ENCODE data around the gene UBTD2. TPM values are rescaled to one million over a fixed set of nuclear protein-coding genes. Genes with fewer than 3 reads are reported as not detected.

Gene UBTD2
- total and polyA plus RNA-seq, 10 donors, result 4.9 to 13.9 (median 8.4) TPM

GRCh38 chr5:172281346-172281745 lies 2.2 kb downstream of the UBTD2 start:
- Histone ChIP-seq H3K4me3 (no peak overlapping the region), H3K4me1 (peaks cover 14 to 43% (median 27%) of the 10 kb centered on the region in 6 donors), H3K27me3 (replicated peaks in 1 of 7) (no peaks in the 10 kb centered on the region), H3K36me3 (no peaks in the 10 kb centered on the region), H3K9me3 (no peaks in the 10 kb centered on the region), H3K27ac (no peak overlapping the region)
- no peak for DNase-seq
- WGBS, 5 donors, result 81 to 95% (median 90%) methylated on average over 6 of the region's 6 CpGs
- TF ChIP-seq POLR2AphosphoS5 (IDR thresholded peaks at IDR 0.05) (no peak), POLR2A (IDR thresholded peaks at IDR 0.05) (no peak), CTCF (IDR thresholded peaks at IDR 0.05 in 8 of 11, conservative IDR thresholded peaks at IDR 0.05 in 3 of 11) (no peak)
- intact Hi-C loops (cut with DNase I; ENCODE audit: low total_unique reads), result loop anchor here (10.0 kb wide), 1 partner anchor 87 kb away; the partner anchor contains the start of gene EFCAB9

GRCh38 chr5:172280929-172281328 lies 2.6 kb downstream of the UBTD2 start:
- Histone ChIP-seq H3K27ac (no peak overlapping the region), H3K4me3 (no peak overlapping the region)

GRCh38 chr5:172280317-172280716 lies 3.2 kb downstream of the UBTD2 start:
- TF ChIP-seq POLR2A (IDR thresholded peaks at IDR 0.05), result no peak
- no peak for TF ChIP-seq POLR2AphosphoS5 (IDR thresholded peaks at IDR 0.05)
- 90 to 97% (median 94%) methylated on average over 5 of the region's 5 CpGs for WGBS, 5 donors
- H3K4me1 ChIP-seq, result peaks cover 14 to 53% (median 35%) of the 10 kb centered on the region in 6 donors
- H3K9me3 ChIP-seq, result no peaks in the 10 kb centered on the region
- no peak overlapping the region for H3K27ac ChIP-seq
- no peaks in the 10 kb centered on the region for H3K27me3 ChIP-seq (replicated peaks in 1 of 7)
- H3K4me3 ChIP-seq, result no peak overlapping the region
- no peaks in the 10 kb centered on the region for H3K36me3 ChIP-seq
- no peak for DNase-seq
- intact Hi-C loops (cut with DNase I; ENCODE audit: low total_unique reads), result loop anchor here (10.0 kb wide), 1 partner anchor 86 kb away; the partner anchor contains the start of gene EFCAB9

More at GRCh38 chr5:172280929-172281328, 2.6 kb downstream of the UBTD2 start:
- TF ChIP-seq POLR2AphosphoS5 (IDR thresholded peaks at IDR 0.05), result no peak
- no peak for TF ChIP-seq CTCF (IDR thresholded peaks at IDR 0.05 in 8 of 11, conservative IDR thresholded peaks at IDR 0.05 in 3 of 11)
- TF ChIP-seq POLR2A (IDR thresholded peaks at IDR 0.05), result no peak
- Histone ChIP-seq H3K36me3 (no peaks in the 10 kb centered on the region), H3K4me1 (peaks cover 14 to 47% (median 30%) of the 10 kb centered on the region in 6 donors), H3K9me3 (no peaks in the 10 kb centered on the region), H3K27me3 (replicated peaks in 1 of 7) (no peaks in the 10 kb centered on the region)
- DNase-seq, result no peak
- intact Hi-C loops (cut with DNase I; ENCODE audit: low total_unique reads), result loop anchor here (10.0 kb wide), 1 partner anchor 86 kb away; the partner anchor contains the start of gene EFCAB9
- 83 to 94% (median 91%) methylated on average over 4 of the region's 4 CpGs for WGBS, 5 donors

- Histone ChIP-seq H3K36me3 (no peaks in the 10 kb centered on the region), H3K4me3 (no peak overlapping the region), H3K27ac (no peak overlapping the region), H3K9me3 (no peaks in the 10 kb centered on the region), H3K27me3 (replicated peaks in 1 of 7) (no peaks in the 10 kb centered on the region), H3K4me1 (peaks cover 12 to 51% (median 35%) of the 10 kb centered on the region in 6 donors)
- TF ChIP-seq POLR2A (IDR thresholded peaks at IDR 0.05), result no peak
- TF ChIP-seq POLR2AphosphoS5 (IDR thresholded peaks at IDR 0.05), result no peak
- no peak for TF ChIP-seq CTCF (IDR thresholded peaks at IDR 0.05 in 8 of 11, conservative IDR thresholded peaks at IDR 0.05 in 3 of 11)
- intact Hi-C loops (cut with DNase I; ENCODE audit: low total_unique reads), result no loop called here
- 95 to 99% (median 96%) methylated on average over 9 of the region's 9 CpGs for WGBS, 5 donors
- DNase-seq, result no peak
These were observed 5.2 kb downstream of the UBTD2 start for GRCh38 chr5:172278356-172278755.
